ENCODE results near the gene TMEM259. TPM values are rescaled to one million over a fixed set of nuclear protein-coding genes. Genes with fewer than 3 reads are reported as not detected.

The TMEM259 gene
- total RNA-seq, 1 donor, result 49.9 TPM

GRCh38 chr19:1004204-1004802, 16.6 kb downstream of the TMEM259 start:
- H3K4me3 ChIP-seq (ENCODE audit: low read depth, low read length), result no peak overlapping the region
- DNase-seq (ENCODE audit: low read depth), result no peak
- TF ChIP-seq CTCF (IDR thresholded peaks at IDR 0.05; ENCODE audit: insufficient read depth, low read length), result no peak

- DNase-seq (ENCODE audit: low read depth), result no peak
- TF ChIP-seq CTCF (IDR thresholded peaks at IDR 0.05; ENCODE audit: insufficient read depth, low read length), result no peak
- H3K4me3 ChIP-seq (ENCODE audit: low read depth, low read length), result no peak overlapping the region
These were observed 17.6 kb downstream of the TMEM259 start for GRCh38 chr19:1003283-1003682.

GRCh38 chr19:1002600-1002999, 18.3 kb downstream of the TMEM259 start:
- no peak for TF ChIP-seq CTCF (IDR thresholded peaks at IDR 0.05; ENCODE audit: insufficient read depth, low read length)
- no peak overlapping the region for H3K4me3 ChIP-seq (ENCODE audit: low read depth, low read length)
- no peak for DNase-seq (ENCODE audit: low read depth)

GRCh38 chr19:1001538-1002166, 19.3 kb downstream of the TMEM259 start:
- H3K4me3 ChIP-seq (ENCODE audit: low read depth, low read length), result no peak overlapping the region
- peak; percentile 88 for TF ChIP-seq CTCF (IDR thresholded peaks at IDR 0.05; ENCODE audit: insufficient read depth, low read length)
- DNase-seq (ENCODE audit: low read depth), result no peak

GRCh38 chr19:1000591-1001537, 20.1 kb downstream of the TMEM259 start:
- H3K4me3 ChIP-seq (ENCODE audit: low read depth, low read length), result peak overlapping the region; percentile 17
- no peak for DNase-seq (ENCODE audit: low read depth)
- TF ChIP-seq CTCF (IDR thresholded peaks at IDR 0.05; ENCODE audit: insufficient read depth, low read length), result no peak

GRCh38 chr19:1000095-1000494, 20.8 kb downstream of the TMEM259 start, which contains the start of gene GRIN3B:
TSS of gene GRIN3B (plus strand) at chr19:1000419. CDS start at chr19:1000438, 19 bp downstream.
- peak; percentile 38 for DNase-seq (ENCODE audit: low read depth)
- H3K4me3 ChIP-seq (ENCODE audit: low read depth, low read length), result peak within 1 kb of the TSS; percentile 50

More at GRCh38 chr19:1000095-1000494, 20.8 kb downstream of the TMEM259 start, which contains the start of gene GRIN3B:
- TF ChIP-seq CTCF (IDR thresholded peaks at IDR 0.05; ENCODE audit: insufficient read depth, low read length), result peak; percentile 64

Data from fibroblast of the aortic adventitia (primary cell).